HG03060 (cell line): ENCODE measurements around the gene A4GALT.
"Not testable (repeated sequence)": the region's sequence is repeated elsewhere in the genome, so short reads cannot be mapped to it uniquely, and the experiment has no call there.

Experiments
- ATAC-seq: cut with Tn5 transposase; IDR thresholded peaks from one replicate; pipeline ENCODE4 v1.9.1; 2021; ENCODE audit warnings: low read depth, moderate number of reproducible peaks; ENCODE audit not compliant: unreplicated experiment

A4GALT gene

GRCh38 chr22:42743501-42743991 lies 22.9 kb upstream of the A4GALT start:
- no peak for ATAC-seq

- no peak for ATAC-seq
These were observed 22.3 kb upstream of the A4GALT start for GRCh38 chr22:42742940-42743339.

- not testable (repeated sequence) for ATAC-seq
These were observed 19.6 kb upstream of the A4GALT start for GRCh38 chr22:42740320-42740719.

GRCh38 chr22:42734406-42734805 lies 13.7 kb upstream of the A4GALT start:
- ATAC-seq, result no peak

GRCh38 chr22:42733394-42733793 lies 12.7 kb upstream of the A4GALT start:
- ATAC-seq, result not testable (repeated sequence)

- ATAC-seq, result no peak
These were observed 11.4 kb upstream of the A4GALT start for GRCh38 chr22:42732081-42732480.

- no peak for ATAC-seq
These were observed 6.1 kb upstream of the A4GALT start for GRCh38 chr22:42726811-42727210.

- no peak for ATAC-seq
These were observed 5.1 kb upstream of the A4GALT start for GRCh38 chr22:42725606-42726355.

GRCh38 chr22:42724062-42724461 lies 3.4 kb upstream of the A4GALT start:
- ATAC-seq, result no peak

GRCh38 chr22:42721045-42721434 lies 370 bp upstream of the A4GALT start:
- no peak for ATAC-seq

- ATAC-seq, result no peak
These were observed 911 bp downstream of the A4GALT start for GRCh38 chr22:42719656-42720262.

GRCh38 chr22:42719133-42719532 lies 1.5 kb downstream of the A4GALT start:
- no peak for ATAC-seq

- no peak for ATAC-seq
These were observed 3.3 kb downstream of the A4GALT start for GRCh38 chr22:42717197-42717928.

GRCh38 chr22:42716649-42717127 lies 4.0 kb downstream of the A4GALT start:
- ATAC-seq, result no peak

GRCh38 chr22:42716221-42716620 lies 4.4 kb downstream of the A4GALT start:
- no peak for ATAC-seq

- no peak for ATAC-seq
These were observed 5.8 kb downstream of the A4GALT start for GRCh38 chr22:42714768-42715390.

GRCh38 chr22:42714308-42714707 lies 6.4 kb downstream of the A4GALT start:
- ATAC-seq, result no peak

GRCh38 chr22:42711895-42712837 lies 8.5 kb downstream of the A4GALT start:
- peak; percentile 25 for ATAC-seq

- ATAC-seq, result peak; percentile 22
These were observed 9.4 kb downstream of the A4GALT start for GRCh38 chr22:42711281-42711731.

- no peak for ATAC-seq
These were observed 12.3 kb downstream of the A4GALT start for GRCh38 chr22:42708417-42708816.
